Effector memory CD4-positive, alpha-beta T cell (primary cell): ENCODE results near the gene PRKG1.

Source experiments
- DNase-seq, 3 donors: peaks; one replicate each; pipeline ENCODE4 v3.0.0-alpha.2; 2020
- H3K27ac ChIP-seq: 2 replicates; pipeline ENCODE4 v1.7.0; 2013; ENCODE audit warnings: mild to moderate bottlenecking, low read length, moderate library complexity; ENCODE audit not compliant: insufficient read depth, poor library complexity, severe bottlenecking
- H3K27me3 ChIP-seq: replicated peaks from 2 replicates; pipeline ENCODE4 v1.7.0; 2013; ENCODE audit warnings: mild to moderate bottlenecking, low read length; ENCODE audit not compliant: insufficient read depth, control insufficient read depth, poor library complexity, severe bottlenecking
- H3K36me3 ChIP-seq: 2 replicates; pipeline ENCODE4 v1.7.0; 2013; ENCODE audit warnings: mild to moderate bottlenecking, low read length, moderate library complexity; ENCODE audit not compliant: control insufficient read depth, insufficient read depth
- H3K4me1 ChIP-seq: 2 replicates; pipeline ENCODE4 v1.7.0; 2013; ENCODE audit warnings: low read length, mild to moderate bottlenecking; ENCODE audit not compliant: control insufficient read depth, insufficient read depth, poor library complexity, severe bottlenecking
- H3K4me3 ChIP-seq: 2 replicates; pipeline ENCODE4 v1.7.0; 2013; ENCODE audit warnings: low read length, low read depth, mild to moderate bottlenecking; ENCODE audit not compliant: insufficient read depth, poor library complexity, severe bottlenecking
- H3K9me3 ChIP-seq: 2 replicates; pipeline ENCODE4 v1.7.0; 2013; ENCODE audit warnings: mild to moderate bottlenecking, low read length, moderate library complexity; ENCODE audit not compliant: control insufficient read depth

Gene PRKG1

GRCh38 chr10:51085204-51085603, 10.9 kb downstream of the PRKG1 start:
- no peaks in the 10 kb centered on the region for H3K9me3 ChIP-seq
- no peak for DNase-seq
- H3K36me3 ChIP-seq: no peaks in the 10 kb centered on the region
- H3K27me3 ChIP-seq: no peaks in the 10 kb centered on the region
- no peak overlapping the region for H3K4me3 ChIP-seq
- H3K4me1 ChIP-seq: no peaks in the 10 kb centered on the region
- no peak overlapping the region for H3K27ac ChIP-seq

GRCh38 chr10:51086710-51087109, 12.4 kb downstream of the PRKG1 start:
- no peak for DNase-seq
- no peaks in the 10 kb centered on the region for H3K36me3 ChIP-seq

GRCh38 chr10:51087114-51087513, 12.8 kb downstream of the PRKG1 start:
- DNase-seq: no peak
- Histone ChIP-seq H3K4me3 (no peak overlapping the region), H3K27ac (no peak overlapping the region), H3K27me3 (no peaks in the 10 kb centered on the region), H3K4me1 (no peaks in the 10 kb centered on the region), H3K36me3 (no peaks in the 10 kb centered on the region), H3K9me3 (no peaks in the 10 kb centered on the region)

More at GRCh38 chr10:51086710-51087109, 12.4 kb downstream of the PRKG1 start:
- no peaks in the 10 kb centered on the region for H3K4me1 ChIP-seq
- no peaks in the 10 kb centered on the region for H3K27me3 ChIP-seq
- H3K27ac ChIP-seq: no peak overlapping the region
- no peaks in the 10 kb centered on the region for H3K9me3 ChIP-seq
- H3K4me3 ChIP-seq: no peak overlapping the region

- no peaks in the 10 kb centered on the region for H3K27me3 ChIP-seq
- DNase-seq: no peak
- H3K9me3 ChIP-seq: no peaks in the 10 kb centered on the region
- H3K4me3 ChIP-seq: no peak overlapping the region
- H3K27ac ChIP-seq: no peak overlapping the region
- H3K36me3 ChIP-seq: no peaks in the 10 kb centered on the region
- no peaks in the 10 kb centered on the region for H3K4me1 ChIP-seq
Measured at GRCh38 chr10:51090190-51090589, 15.9 kb downstream of the PRKG1 start.

- DNase-seq: no peak
- Histone ChIP-seq H3K4me3 (no peak overlapping the region), H3K9me3 (no peaks in the 10 kb centered on the region), H3K27me3 (no peaks in the 10 kb centered on the region), H3K27ac (no peak overlapping the region), H3K4me1 (no peaks in the 10 kb centered on the region), H3K36me3 (no peaks in the 10 kb centered on the region)
Measured at GRCh38 chr10:51092402-51092801, 18.1 kb downstream of the PRKG1 start.

GRCh38 chr10:51095444-51095843, 21.2 kb downstream of the PRKG1 start:
- no peaks in the 10 kb centered on the region for H3K27me3 ChIP-seq
- DNase-seq: no peak

GRCh38 chr10:51097546-51097945, 23.3 kb downstream of the PRKG1 start:
- H3K36me3 ChIP-seq: no peaks in the 10 kb centered on the region
- no peaks in the 10 kb centered on the region for H3K27me3 ChIP-seq
- DNase-seq: no peak
- H3K4me1 ChIP-seq: no peaks in the 10 kb centered on the region
- H3K27ac ChIP-seq: no peak overlapping the region
- H3K4me3 ChIP-seq: no peak overlapping the region
- H3K9me3 ChIP-seq: no peaks in the 10 kb centered on the region

More at GRCh38 chr10:51095444-51095843, 21.2 kb downstream of the PRKG1 start:
- H3K36me3 ChIP-seq: no peaks in the 10 kb centered on the region
- H3K9me3 ChIP-seq: no peaks in the 10 kb centered on the region
- no peak overlapping the region for H3K27ac ChIP-seq
- H3K4me3 ChIP-seq: no peak overlapping the region
- no peaks in the 10 kb centered on the region for H3K4me1 ChIP-seq

GRCh38 chr10:51100221-51100620, 25.9 kb downstream of the PRKG1 start:
- H3K4me1 ChIP-seq: no peaks in the 10 kb centered on the region
- H3K36me3 ChIP-seq: no peaks in the 10 kb centered on the region

GRCh38 chr10:51103554-51104217, 29.4 kb downstream of the PRKG1 start:
- DNase-seq: no peak
- H3K27ac ChIP-seq: no peak overlapping the region
- H3K9me3 ChIP-seq: no peaks in the 10 kb centered on the region
- H3K36me3 ChIP-seq: no peaks in the 10 kb centered on the region
- H3K4me1 ChIP-seq: no peaks in the 10 kb centered on the region
- no peak overlapping the region for H3K4me3 ChIP-seq
- H3K27me3 ChIP-seq: no peaks in the 10 kb centered on the region

More at GRCh38 chr10:51100221-51100620, 25.9 kb downstream of the PRKG1 start:
- DNase-seq: no peak
- no peak overlapping the region for H3K27ac ChIP-seq
- no peak overlapping the region for H3K4me3 ChIP-seq
- no peaks in the 10 kb centered on the region for H3K9me3 ChIP-seq
- H3K27me3 ChIP-seq: no peaks in the 10 kb centered on the region

GRCh38 chr10:51106311-51106945, 32.1 kb downstream of the PRKG1 start:
- Histone ChIP-seq H3K27me3 (no peaks in the 10 kb centered on the region), H3K9me3 (no peaks in the 10 kb centered on the region), H3K4me1 (no peaks in the 10 kb centered on the region), H3K27ac (no peak overlapping the region), H3K36me3 (no peaks in the 10 kb centered on the region), H3K4me3 (no peak overlapping the region)
- no peak for DNase-seq
